Left ventricle myocardium superior (tissue), 1 donor: ENCODE data around the gene MYRF. TPM values are rescaled to one million over a fixed set of nuclear protein-coding genes. Genes with fewer than 3 reads are reported as not detected.
A peak's percentile ranks its signal among the peaks of the same experiment; 100 is the strongest.

Experiments used
- ATAC-seq: fragments of 200-7000 bp; cut with Tn5 transposase; one replicate; pipeline ENCODE4 v1.9.1; 2020; ENCODE audit warnings: mild to moderate bottlenecking, moderate library complexity
- DNase-seq: peaks from one replicate; pipeline ENCODE4 v3.0.0-alpha.2; 2020
- intact Hi-C: fragments of 100-400 bp; cut with micrococcal nuclease; formaldehyde crosslinking; loops from one replicate; pipeline ENCODE4 v1.11.0; 2022
- total RNA-seq: library from RNA; stranded (reverse); fragmentation: NEBNext Ultra II Directional; extraction: Animal tissue kit (Norgen Biotek cat#: 25700); gene quantifications from one replicate; pipeline ENCODE4 v1.2.1, GENCODE V29; 2021
- donor health status: DM: no; HTN: yes; CAD: no; lungs with severe emphysema.

MYRF gene
- total RNA-seq, 1 donor from 2014 or later = 2.1 TPM

DNA sequence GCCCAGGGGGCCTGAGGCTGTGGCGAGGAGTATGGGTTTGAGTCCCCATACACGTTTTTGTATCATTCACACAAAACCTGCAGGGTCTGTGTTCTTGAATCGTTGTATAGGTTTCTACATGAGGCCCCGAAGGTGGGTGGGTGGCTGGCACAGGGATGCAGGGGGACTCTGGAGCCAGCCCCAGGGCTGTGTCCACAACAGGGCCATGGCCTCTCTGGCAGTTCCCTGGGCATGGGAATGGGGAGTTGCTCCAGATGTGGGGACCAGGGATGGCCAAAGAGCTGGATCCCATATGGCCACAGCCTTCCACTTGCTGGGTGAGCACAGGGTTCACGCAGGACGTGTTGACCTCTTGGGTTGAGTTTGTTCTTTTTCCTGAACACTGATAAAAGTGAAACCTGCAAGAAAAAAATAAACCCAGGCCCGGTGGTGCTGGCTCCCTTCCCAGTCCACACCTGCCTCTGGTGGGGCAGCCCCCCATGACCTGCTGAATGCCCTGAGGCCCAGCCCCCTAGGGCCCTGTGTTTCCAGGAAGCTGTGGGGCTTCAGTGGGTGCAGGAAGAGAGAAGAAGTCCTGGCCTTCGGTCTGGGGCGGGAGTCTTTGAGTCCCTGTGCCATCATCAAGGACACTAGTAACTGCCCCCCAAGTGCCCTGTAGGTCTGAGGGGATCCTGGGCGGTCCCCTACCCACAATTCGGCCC lies 16.1 kb downstream of the MYRF start:
- intact Hi-C loops = no loop called here
- ATAC-seq = no peak
- DNase-seq = no peak

DNA sequence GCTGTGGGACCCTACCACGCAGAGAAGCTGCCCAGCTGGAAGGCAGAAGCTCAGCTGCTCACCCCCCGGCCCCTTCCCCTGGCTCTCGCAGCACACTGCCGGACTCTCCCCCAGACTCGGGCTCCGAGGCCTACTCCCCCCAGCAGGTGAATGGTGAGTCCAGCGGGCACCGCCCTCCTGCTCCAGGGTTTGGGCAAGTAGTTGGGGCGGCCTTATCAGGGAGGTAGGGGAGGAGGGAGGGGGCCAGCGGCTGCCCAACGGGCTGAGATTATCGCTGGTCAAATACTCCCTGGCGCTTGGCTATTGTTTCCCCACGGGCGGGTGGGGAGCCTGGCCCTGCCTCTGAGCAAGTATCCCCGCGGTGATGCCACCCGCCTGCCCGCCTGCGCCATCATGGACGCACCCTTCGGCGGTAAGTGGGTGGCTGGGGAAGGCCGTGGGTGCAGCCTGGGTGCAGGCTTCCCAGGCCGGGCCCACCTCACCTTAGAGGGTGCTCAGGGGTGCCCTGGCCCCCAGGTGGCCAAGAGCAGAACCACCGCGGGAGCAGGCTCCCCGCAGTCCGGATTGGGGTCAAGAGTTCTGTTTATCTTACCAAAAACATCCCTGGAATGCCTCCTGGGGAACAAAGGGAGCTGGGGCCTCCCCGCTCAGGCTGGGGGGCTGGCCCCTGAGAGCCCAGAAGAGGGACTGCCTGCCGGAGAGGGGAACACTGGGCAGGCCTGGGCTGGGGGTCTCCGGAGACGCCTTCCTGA lies 16.9 kb downstream of the MYRF start:
- DNase-seq (no peak), ATAC-seq (no peak)
- intact Hi-C loops = no loop called here

DNA sequence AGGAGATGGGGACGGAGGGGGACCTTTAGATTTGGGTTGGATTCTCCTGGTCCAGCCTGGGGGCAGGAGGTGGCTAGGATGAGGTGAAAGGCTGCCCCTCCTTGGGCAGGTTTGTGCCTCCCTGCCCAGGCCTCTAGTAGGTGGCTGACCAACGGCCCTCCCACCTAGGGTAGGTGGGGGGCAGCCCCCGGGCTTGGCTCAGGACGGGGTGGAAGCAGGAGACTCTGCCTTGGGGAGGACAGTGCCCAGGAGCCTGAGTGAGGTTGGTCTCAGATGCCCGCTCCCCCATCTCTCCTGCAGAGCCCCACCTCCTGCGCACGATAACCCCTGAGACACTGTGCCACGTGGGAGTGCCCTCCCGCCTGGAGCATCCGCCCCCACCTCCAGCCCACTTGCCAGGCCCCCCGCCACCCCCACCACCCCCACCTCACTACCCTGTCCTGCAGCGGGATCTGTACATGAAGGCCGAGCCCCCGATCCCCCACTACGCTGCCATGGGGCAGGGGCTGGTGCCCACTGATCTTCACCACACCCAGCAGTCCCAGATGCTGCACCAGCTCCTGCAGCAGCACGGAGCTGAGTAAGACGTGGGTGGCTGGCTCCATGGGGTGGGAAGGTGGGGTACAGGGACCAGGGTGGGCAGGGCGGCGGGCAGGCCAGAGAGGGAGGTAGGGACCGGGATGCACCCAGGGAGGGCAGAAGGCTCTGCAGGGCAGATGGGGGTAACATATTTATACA lies 17.7 kb downstream of the MYRF start:
- intact Hi-C loops = no loop called here
- no peak for ATAC-seq
- no peak for DNase-seq

DNA sequence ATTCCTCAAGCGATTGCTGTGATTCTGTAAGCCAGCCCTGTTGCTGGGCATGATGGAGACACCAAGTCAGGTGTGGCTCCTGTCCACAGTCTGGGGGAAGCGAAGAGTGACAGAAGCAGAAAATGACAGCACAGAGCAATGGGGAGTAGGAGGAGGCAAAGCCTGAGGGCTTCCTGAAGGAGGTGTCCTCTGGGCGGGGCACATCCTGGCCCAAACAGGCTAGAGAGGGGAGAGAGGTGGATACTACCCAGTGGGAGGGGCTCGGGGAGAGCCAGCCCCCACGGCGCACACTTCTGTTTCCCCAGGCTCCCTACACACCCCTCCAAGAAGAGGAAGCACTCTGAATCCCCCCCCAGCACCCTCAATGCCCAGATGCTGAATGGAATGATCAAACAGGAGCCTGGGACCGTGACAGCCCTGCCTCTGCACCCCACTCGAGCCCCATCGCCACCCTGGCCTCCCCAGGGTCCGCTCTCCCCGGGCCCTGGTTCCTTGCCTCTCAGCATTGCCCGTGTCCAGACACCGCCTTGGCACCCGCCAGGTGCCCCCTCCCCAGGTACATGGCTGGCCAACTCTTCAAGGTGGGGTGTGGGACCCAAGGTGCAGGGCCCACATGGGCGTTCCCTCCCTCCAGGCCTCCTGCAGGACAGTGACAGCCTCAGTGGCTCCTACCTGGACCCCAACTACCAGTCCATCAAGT lies 18.9 kb downstream of the MYRF start:
- DNase-seq = no peak
- ATAC-seq = no peak
- intact Hi-C loops = no loop called here

DNA sequence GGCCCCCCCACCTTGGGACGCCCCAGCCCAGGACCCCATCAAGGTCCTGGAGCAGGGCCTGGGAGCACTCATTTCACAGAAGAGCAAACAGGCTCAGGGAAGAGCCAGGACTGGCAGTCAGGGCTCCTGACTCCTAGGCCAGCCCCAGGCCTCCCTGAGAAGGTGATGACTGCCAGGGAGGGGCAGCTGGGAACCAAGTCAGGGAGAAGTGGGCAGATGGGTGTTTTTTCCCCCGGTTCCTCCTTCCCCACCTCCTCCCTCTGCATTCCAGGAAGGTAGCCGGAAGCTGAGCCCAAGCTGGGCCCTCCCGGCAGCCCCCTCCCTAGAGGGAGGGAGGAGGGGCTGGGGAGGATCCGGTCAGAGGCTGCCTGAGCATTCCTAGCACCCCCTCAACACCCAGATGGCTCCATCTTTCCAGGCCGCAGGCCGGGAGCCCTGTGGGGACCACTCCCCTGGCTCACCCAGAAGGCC lies 19.6 kb downstream of the MYRF start:
- no peak for ATAC-seq
- DNase-seq = no peak
- intact Hi-C loops = no loop called here

DNA sequence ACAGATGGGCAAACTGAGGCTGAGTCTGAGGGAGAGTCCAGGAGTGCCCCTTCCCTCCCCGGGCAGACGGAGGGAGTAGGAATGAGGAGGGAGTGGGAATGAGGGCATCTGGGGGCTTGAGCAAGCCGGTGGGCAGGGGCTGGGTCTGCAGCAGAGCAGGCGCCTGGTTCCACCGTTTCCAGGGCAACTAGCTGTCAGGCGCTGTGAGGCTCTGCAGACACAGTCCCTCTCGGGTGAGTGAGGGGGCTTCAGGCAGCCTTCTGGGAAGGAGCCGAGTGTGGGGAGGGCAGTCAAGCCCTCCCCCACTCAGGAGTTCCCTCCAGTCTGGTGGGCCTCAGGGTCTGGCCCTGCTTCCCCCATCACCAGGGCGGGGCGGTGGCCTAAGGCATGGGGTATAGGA lies 20.9 kb downstream of the MYRF start:
- intact Hi-C loops = no loop called here
- DNase-seq (no peak), ATAC-seq (no peak)

DNA sequence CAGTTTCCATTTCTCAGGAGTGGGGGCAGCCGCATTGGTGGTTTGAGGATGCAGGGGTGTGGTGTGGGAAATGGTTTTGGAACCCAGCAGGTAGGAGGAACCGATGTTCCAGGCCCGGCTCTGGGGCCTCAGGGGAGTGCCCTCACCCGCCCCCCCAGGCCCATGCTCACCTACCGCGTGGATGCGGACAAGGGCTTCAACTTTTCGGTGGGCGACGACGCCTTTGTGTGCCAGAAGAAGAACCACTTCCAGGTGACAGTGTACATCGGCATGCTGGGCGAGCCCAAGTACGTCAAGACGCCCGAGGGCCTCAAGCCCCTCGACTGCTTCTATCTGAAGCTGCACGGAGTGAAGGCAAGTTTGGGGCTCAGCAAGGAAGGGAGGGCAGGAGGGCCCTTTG lies 21.4 kb downstream of the MYRF start:
- intact Hi-C loops = no loop called here
- DNase-seq (no peak), ATAC-seq (no peak)

DNA sequence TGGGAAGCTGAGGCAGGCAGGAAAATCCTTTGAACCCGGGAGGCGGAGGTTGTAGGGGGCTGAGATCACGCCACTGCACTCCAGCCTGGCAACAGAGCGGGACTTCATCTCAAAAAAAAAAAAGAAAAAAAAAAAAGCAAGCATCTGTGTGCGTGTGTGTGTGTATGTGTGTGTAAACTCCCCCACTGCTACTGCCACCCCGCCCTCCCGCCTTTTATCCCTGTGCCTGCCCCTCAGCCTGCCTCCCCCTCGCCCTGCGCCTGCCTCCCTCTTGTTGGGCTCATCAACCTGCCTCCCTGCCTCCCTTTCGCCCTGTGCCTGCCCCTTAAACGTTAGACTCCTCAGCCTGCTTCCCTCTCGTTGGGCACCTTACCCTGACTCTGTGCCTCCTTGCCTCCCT lies 22.0 kb downstream of the MYRF start:
- no peak for DNase-seq
- intact Hi-C loops = no loop called here

DNA sequence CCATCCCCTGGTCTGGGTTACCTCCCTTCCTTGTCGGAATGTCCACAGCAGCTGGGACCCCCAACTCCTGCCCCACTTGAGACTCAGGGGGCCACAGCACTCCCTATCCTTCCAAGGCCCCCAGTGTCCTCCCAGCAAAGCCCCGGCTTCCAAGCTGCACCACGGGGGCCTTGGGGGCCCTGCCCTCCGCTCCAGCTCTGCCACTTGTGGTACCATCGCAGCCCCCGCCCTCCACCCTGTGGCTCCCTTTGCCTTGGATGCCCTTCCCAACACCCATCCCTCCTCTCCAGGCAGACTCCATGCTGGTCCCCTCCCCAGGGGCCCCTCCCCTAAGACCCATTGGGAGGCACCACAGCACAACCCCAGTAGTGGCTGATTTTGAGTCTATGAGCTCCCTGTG lies 22.7 kb downstream of the MYRF start:
- no peak for DNase-seq
- no peak for ATAC-seq
- intact Hi-C loops = no loop called here

More for the DNA sequence above, 22.0 kb downstream of the MYRF start:
- no peak for ATAC-seq

DNA sequence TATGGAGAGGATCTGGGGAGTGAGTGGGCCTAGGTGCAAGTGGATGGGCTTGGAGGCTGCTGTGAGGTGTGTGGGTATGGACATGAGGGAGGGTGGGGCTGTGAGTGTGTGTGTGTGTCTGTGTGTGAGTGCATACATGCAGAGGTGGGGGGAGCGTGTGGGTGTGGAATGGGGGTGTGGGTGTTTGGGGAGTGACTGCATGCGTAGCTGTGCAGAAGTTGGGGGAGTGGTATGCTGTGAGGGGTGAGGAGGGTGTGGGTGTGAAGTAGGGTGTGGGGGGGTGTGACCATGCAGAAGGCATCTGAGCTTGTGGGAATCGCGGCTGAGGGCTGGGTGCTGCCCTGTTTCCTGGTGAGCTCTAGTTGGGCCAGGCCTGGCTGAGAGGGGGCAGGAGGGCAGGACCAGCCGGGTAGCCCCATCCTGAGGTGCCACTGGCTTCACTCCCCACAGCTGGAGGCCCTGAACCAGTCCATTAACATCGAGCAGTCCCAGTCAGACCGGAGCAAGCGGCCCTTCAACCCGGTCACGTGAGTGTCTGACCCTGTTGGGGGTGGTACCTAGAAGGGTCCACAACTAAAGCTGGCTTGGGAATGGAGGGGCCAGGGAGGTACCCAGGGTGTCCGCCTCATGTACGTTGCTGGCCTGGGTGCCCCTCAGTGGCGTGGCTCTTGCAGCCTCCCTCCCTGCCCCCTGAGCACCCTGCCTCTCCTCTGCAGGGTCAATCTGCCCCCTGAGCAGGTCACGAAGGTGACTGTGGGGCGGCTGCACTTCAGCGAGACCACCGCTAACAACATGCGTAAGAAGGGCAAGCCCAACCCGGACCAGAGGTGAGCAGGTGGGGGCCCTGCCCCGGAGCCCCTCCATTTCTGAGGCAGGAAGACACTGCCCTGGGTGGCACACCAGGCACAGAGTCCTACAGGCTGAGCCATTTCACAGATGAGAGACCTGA lies 23.4 kb downstream of the MYRF start:
- ATAC-seq (no peak), DNase-seq (no peak)
- intact Hi-C loops = no loop called here

DNA sequence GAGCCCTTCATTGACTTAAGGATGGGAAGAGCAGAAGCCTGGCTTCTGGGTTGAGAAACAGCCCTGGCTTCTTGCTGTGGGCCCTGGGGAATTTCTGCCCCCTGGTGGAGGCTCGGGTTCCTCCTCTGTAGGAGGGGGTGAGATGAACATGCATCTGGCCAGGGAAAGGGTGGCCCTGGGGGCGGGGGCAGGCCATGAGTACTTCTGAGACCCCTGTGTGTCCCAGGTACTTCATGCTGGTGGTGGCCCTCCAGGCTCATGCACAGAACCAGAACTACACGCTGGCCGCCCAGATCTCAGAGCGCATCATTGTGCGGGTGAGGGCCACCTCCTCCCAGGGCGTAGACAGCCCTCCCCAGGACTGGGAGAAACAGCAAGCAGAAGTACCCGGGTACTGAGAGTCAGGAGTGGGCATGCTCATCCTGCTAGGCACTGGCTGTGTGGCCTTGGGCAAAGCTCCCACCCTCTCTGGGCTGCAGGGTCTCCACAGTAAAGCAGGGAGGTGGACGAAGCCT lies 24.2 kb downstream of the MYRF start:
- peak; percentile 50 for ATAC-seq
- intact Hi-C loops = no loop called here
- DNase-seq = peak; percentile 54

DNA sequence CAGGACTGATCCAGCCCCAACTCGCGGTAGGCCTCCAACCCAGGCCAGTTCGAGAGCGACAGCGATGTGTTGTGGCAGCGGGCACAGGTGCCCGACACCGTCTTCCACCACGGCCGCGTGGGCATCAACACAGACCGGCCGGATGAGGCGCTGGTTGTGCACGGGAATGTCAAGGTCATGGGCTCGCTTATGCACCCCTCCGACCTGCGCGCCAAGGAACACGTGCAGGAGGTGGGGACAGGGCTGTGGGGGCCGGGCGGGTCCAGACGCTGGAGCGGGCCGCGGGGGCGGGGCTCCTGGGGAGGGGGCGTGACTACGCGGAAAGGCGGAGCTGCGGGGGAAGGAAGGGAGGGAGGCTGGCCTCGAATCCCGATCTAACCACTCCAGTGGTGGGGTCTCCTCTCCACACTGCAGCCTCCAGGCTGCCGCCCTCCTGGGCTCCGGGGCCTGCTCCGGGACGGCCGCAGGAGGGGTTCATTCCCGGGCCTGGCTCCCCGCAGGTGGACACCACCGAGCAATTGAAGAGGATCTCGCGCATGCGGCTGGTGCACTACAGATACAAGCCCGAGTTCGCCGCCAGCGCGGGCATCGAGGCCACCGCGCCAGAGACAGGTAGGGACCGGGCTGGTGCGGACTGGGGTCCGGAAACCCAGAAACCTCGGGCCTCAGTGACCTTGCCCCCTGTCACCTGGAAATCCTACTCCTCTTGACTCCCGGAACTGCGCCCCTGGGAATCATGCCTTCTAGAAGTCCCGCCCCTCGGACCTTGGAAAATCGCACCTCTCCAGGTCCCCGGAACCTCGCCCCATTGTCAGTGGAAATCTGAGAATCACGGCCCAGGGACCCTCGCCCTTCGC lies 25.0 kb downstream of the MYRF start:
- DNase-seq (peak; percentile 69), ATAC-seq (peak; percentile 79)
- intact Hi-C loops = no loop called here

DNA sequence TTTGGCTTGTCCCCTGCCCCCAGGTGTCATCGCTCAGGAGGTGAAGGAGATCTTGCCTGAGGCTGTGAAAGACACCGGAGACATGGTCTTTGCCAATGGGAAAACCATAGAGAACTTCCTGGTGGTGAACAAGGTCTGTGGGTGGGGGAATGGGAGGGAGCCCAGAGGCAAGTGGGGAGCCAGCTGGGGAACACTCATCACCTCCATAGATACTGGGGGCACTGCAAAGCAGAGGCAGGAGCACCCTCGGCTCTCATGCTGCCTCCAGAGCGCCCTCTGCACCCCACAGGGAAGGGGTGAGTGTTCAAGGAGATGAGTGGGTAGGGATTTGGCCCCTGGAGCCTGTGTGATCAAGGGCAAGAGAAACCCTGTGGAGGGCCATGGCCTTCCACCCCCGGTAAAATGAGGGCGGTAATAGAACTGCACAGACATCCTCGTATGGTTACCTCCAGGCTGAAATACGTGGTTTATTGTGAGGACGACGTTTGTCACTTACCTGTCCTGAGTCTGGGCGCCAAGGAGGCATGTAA lies 26.0 kb downstream of the MYRF start:
- no peak for DNase-seq
- no peak for ATAC-seq
- intact Hi-C loops = no loop called here

DNA sequence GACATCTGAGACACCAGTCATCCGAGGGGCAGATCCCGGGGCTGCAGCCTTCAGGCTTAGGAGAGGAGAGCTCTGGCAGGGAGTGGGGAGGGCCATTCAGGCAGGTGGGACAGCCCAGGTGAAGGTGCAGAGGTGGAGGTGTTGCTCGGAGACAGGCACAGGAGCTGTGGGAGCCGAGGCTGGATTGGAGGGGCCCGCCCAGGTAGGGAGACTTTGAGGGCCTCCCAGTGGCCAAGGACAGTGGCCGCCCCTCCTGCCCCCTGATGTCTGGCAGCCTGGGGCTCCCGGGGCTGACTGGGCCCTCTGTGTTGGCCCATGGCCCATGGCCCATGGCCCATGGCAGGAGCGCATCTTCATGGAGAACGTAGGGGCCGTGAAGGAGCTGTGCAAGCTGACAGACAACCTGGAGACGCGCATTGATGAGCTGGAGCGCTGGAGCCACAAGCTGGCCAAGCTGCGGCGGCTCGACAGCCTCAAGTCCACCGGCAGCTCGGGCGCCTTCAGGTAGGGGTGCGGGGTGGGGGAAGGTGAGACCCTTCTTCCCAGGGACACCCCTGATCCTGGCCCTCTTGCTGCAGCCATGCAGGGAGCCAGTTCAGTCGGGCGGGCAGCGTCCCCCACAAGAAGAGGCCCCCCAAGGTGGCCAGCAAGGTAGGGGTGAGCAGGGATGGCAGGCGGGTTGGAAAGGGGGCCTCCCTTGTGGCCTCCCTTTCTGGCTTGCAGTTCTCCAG lies 26.6 kb downstream of the MYRF start:
- DNase-seq (no peak), ATAC-seq (no peak)
- intact Hi-C loops = no loop called here

DNA sequence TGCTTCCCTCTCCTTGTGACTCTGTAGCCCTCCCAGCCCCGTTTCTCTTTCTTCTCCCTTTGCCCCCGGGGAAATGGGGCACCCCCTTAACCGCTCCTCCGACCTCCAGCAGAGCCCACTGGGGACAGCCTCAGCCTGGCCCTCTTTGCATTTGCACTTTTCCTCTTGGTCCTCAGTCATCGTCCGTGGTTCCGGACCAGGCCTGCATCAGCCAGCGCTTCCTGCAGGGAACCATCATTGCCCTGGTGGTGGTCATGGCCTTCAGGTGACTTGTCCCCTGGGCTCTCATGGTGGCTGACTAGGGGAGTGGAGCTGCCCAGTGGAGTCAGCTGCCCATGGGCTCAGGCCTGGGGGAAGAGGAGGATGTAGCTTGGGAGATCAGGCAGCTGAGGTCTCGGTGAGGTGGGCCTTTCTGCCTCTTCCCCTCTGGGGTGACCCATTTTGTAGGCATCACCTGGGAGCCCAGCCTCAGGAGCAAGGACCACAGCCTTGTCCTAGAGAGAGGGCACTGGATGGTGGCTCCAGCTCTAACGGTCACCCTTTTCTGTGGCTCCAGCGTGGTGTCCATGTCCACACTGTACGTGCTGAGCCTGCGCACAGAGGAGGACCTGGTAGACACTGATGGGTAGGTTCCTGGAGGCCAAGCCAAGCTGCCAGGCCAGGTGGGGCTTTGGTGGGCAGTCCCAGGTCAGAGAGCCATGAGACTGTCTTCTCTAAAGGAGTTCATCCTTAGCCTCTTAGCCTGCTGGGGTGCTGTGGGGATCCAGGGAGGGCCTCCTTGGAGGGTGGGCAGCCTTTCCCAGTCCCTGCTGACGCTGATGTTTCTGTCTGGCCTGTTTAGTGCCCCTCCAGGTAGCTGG lies 27.5 kb downstream of the MYRF start:
- intact Hi-C loops = no loop called here
- no peak for DNase-seq
- ATAC-seq = no peak
